Measurements from ENCODE around the gene MARCHF4.

Gene MARCHF4

GRCh38 chr2:216365518-216365917, 6.8 kb downstream of the MARCHF4 start:
- no peak for DNase-seq (ENCODE audit: low spot score)
- H3K4me3 ChIP-seq = no peak overlapping the region
- no peak overlapping the region for H3K27ac ChIP-seq
- TF ChIP-seq, protein P1, sequence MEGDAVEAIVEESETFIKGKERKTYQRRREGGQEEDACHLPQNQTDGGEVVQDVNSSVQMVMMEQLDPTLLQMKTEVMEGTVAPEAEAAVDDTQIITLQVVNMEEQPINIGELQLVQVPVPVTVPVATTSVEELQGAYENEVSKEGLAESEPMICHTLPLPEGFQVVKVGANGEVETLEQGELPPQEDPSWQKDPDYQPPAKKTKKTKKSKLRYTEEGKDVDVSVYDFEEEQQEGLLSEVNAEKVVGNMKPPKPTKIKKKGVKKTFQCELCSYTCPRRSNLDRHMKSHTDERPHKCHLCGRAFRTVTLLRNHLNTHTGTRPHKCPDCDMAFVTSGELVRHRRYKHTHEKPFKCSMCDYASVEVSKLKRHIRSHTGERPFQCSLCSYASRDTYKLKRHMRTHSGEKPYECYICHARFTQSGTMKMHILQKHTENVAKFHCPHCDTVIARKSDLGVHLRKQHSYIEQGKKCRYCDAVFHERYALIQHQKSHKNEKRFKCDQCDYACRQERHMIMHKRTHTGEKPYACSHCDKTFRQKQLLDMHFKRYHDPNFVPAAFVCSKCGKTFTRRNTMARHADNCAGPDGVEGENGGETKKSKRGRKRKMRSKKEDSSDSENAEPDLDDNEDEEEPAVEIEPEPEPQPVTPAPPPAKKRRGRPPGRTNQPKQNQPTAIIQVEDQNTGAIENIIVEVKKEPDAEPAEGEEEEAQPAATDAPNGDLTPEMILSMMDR (IDR thresholded peaks at IDR 0.05) = no peak

- no peak for DNase-seq (ENCODE audit: low spot score)
- no peak overlapping the region for H3K4me3 ChIP-seq
- H3K27ac ChIP-seq = no peak overlapping the region
- TF ChIP-seq, protein P1 (IDR thresholded peaks at IDR 0.05) = no peak
Observed at GRCh38 chr2:216363221-216363620, 9.1 kb downstream of the MARCHF4 start.

- Histone ChIP-seq H3K4me3 (no peak overlapping the region), H3K27ac (no peak overlapping the region)
- DNase-seq (ENCODE audit: low spot score) = no peak
- TF ChIP-seq, protein P1 (IDR thresholded peaks at IDR 0.05) = no peak
Observed at GRCh38 chr2:216362730-216363129, 9.6 kb downstream of the MARCHF4 start.

DNA sequence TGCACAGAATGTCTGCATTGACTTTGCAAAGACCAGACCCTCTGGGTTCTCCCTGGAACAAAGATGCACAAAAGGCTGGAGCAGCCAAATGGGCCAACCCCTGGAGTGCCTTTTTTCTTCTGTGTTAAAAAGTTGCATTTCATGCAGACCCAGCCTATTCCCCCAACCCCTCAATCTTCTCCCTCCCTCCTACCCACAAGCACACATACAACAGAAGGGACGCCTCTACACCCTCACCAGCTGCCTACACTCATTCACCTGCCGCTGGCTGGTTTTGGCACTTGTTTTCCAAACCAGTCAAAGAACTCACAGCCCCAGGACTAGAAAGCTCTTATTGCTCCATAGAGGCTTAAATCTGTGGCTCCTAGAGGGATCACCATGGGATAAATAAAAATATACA, 16.6 kb downstream of the MARCHF4 start:
- DNase-seq (ENCODE audit: low spot score) = no peak
- H3K27ac ChIP-seq = no peak overlapping the region
- no peak overlapping the region for H3K4me3 ChIP-seq
- TF ChIP-seq, protein P1 (IDR thresholded peaks at IDR 0.05) = no peak

GRCh38 chr2:216354306-216354705, 18.0 kb downstream of the MARCHF4 start:
- TF ChIP-seq, protein P1 (IDR thresholded peaks at IDR 0.05) = no peak
- no peak for DNase-seq (ENCODE audit: low spot score)
- H3K4me3 ChIP-seq = no peak overlapping the region
- no peak overlapping the region for H3K27ac ChIP-seq

DNA sequence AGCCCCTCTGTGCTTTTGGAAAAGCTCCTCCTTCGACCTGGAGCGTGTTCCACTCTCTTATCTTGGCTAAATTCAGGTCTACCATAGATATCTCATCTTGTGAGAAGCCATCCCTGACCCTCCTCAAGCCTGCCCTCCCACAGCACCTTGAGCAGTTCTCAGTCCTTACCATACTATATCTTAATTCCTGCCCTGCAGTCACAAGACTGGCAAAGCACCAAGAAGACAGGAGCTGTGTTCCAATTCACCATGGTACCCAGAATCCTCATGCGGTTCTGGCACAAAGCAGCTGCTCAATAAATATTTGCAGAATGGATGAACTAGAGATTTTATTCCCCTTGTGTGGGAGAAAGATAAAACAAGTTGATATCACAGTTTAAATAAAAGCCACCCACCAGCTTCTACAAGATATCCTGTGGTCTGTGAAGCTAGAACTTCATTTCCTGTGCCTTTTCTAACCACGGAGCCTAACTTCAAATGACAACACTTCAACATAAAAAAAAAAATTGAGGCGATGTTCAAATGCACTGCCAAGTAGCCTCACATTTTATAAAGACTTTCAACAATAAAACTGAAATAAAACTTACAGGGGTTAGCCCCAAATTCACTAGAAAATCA, 19.5 kb downstream of the MARCHF4 start:
- DNase-seq (ENCODE audit: low spot score) = no peak
- TF ChIP-seq, protein P1 (IDR thresholded peaks at IDR 0.05) = no peak
- Histone ChIP-seq H3K27ac (no peak overlapping the region), H3K4me3 (no peak overlapping the region)

DNA sequence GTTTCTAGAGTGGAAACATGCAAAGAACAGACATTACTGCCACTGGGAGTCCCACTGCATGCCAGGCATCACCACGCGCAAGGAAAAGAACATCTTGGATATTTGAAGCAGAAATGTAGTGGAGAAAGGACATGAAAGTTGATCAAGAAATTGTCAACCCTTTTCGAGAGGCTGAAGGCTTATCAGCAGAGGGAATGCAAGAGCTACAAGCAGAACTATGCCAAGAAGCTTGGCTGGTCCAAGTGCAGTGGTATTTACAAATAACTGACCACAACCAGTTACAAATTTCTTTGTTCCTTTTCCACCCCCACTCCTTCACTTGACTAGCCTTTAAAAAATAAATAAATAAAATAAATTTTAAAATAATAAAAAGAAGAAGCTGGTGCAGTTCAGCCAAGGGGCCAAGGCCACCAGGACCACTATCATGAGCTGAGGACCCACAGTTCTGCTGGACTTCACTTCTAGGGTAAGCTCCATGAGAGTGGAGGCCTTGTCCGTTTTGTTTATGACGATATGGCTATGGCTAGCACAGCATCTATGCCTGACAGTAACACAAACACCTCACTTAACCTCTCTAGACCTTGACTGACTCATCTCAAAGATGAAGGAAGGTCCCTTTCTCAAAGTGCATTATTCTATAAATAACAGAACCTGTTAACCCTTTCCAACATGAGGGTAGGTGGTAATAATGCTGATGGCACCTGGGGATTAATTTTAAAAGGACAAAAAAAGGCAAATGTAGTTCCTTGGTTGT, 20.9 kb downstream of the MARCHF4 start:
- TF ChIP-seq, protein P1 (IDR thresholded peaks at IDR 0.05) = no peak
- Histone ChIP-seq H3K4me3 (no peak overlapping the region), H3K27ac (no peak overlapping the region)
- no peak for DNase-seq (ENCODE audit: low spot score)
